GM19397 (cell line): Measurements from ENCODE around the gene MAGEB4.

ENCODE experiments used
- ATAC-seq: cut with Tn5 transposase; IDR thresholded peaks from one replicate; pipeline ENCODE4 v1.9.1; 2021; ENCODE audit warnings: mild to moderate bottlenecking, moderate library complexity; ENCODE audit not compliant: unreplicated experiment

Gene MAGEB4

GRCh38 chrX:30282527-30282926 lies 40.7 kb downstream of the MAGEB4 start:
- ATAC-seq, result no peak

- no peak for ATAC-seq
Observed at GRCh38 chrX:30283456-30284200, 41.8 kb downstream of the MAGEB4 start.
